MCF 10A (cell line): ENCODE measurements around the gene RAPGEF3. TPM values are rescaled to one million over a fixed set of nuclear protein-coding genes. Genes with fewer than 3 reads are reported as not detected.

Source experiments
- BruUV-seq: library from RNA; stranded (reverse); fragments of 400-500 nt; replicated peaks from 2 replicates; lab custom pipeline; 2021; lab: Mats Ljungman, UMichigan
- CTCF ChIA-PET: fragments of 300-600 bp; sonication (Branson Sonifier 250); formaldehyde crosslinking; extraction: SDS; loops from one replicate; lab custom pipeline; 2021; ENCODE audit warnings: antibody characterized with exemption, inconsistent platforms; lab: Yijun Ruan, JAX
- POLR2A ChIA-PET: fragments of 300-600, 350-650 bp; sonication (Branson Sonifier 250); formaldehyde crosslinking; extraction: SDS; loops from one replicate; lab custom pipeline; 2020; ENCODE audit warnings: antibody characterized with exemption, inconsistent platforms; lab: Yijun Ruan, JAX
- DNase-seq: peaks from one replicate; pipeline ENCODE4 v3.0.0-alpha.2; 2018; ENCODE audit not compliant: unreplicated experiment
- H3K27ac Mint-ChIP-seq: one replicate; pipeline ENCODE4 v1.8.0; 2022; ENCODE audit warnings: mild to moderate bottlenecking, low read depth, mixed read lengths; ENCODE audit not compliant: unreplicated experiment
- H3K27me3 Mint-ChIP-seq: one replicate; pipeline ENCODE4 v1.8.0; 2022; ENCODE audit warnings: mixed read lengths; ENCODE audit not compliant: insufficient read depth, unreplicated experiment
- H3K36me3 Mint-ChIP-seq: one replicate; pipeline ENCODE4 v1.8.0; 2022; ENCODE audit warnings: mild to moderate bottlenecking, moderate library complexity, mixed read lengths; ENCODE audit not compliant: insufficient read depth, unreplicated experiment
- H3K4me1 Mint-ChIP-seq: one replicate; pipeline ENCODE4 v1.8.0; 2022; ENCODE audit warnings: mixed read lengths; ENCODE audit not compliant: insufficient read depth, unreplicated experiment
- H3K4me3 Mint-ChIP-seq: one replicate; pipeline ENCODE4 v1.8.0; 2022; ENCODE audit warnings: mild to moderate bottlenecking, moderate library complexity, mixed read lengths; ENCODE audit not compliant: unreplicated experiment
- H3K9me3 Mint-ChIP-seq: one replicate; pipeline ENCODE4 v1.8.0; 2022; ENCODE audit warnings: mixed read lengths; ENCODE audit not compliant: unreplicated experiment
- intact Hi-C: fragments of 100-400 bp; cut with micrococcal nuclease; formaldehyde crosslinking; loops from 2 replicates; pipeline ENCODE4 v1.14.1; 2022
- total RNA-seq: library from RNA; stranded (reverse); gene quantifications from 2 replicates; pipeline ENCODE4 v1.2.3, GENCODE V29; 2022
- TF ChIP-seq, protein P1 (sequence below): fragments of 200-600 bp; IDR thresholded peaks from one replicate; pipeline ENCODE4 v1.8.0; 2022; ENCODE audit warnings: antibody characterized with exemption, mild to moderate bottlenecking; ENCODE audit not compliant: unreplicated experiment

Gene RAPGEF3
- total RNA-seq, 1 experiment from 2014 or later, result 1.4 TPM

DNA sequence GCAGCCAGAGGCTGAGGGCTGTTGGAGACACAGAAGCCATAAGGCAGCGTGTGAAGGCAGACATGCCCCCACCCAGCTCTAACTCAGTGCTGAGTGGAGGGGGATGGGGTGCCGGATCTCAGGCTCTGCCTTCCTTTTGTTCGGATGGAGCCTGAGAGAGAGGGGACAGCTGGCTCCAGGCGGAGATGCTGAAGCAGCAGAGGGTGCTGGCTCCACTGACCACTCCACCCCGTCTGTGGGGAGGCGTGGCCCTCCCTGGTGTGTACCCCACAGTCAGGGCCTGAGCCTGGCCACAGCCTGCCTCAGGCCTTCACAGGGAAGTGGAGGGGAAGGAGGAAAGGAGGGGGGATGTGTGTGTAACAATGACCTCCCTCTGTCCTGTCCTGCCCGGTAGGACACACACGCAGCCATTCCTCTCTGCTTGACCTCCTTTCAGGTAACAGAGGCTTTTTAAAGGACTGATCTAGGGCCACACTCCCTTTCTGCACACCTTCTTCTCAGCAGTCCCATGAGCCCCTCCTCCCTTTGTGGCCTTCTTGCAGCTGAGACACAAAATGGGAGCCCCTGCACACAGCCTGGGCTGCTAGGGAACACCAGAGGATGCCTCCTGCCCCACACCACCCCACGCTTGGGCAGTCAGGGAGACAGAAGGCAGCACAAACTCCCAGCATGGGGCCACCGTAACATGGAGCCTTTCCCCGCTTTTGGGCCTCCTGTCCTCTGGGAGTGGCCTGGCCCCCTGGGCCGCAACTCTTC is 23.8 kb downstream of the RAPGEF3 start:
- peaks cover 17% of the 10 kb centered on the region for H3K4me1 Mint-ChIP-seq
- no peaks in the 10 kb centered on the region for H3K36me3 Mint-ChIP-seq
- H3K27ac Mint-ChIP-seq, result no peak overlapping the region
- no peaks in the 10 kb centered on the region for H3K9me3 Mint-ChIP-seq
- H3K27me3 Mint-ChIP-seq, result no peaks in the 10 kb centered on the region
- no peak for DNase-seq
- TF ChIP-seq, protein P1, sequence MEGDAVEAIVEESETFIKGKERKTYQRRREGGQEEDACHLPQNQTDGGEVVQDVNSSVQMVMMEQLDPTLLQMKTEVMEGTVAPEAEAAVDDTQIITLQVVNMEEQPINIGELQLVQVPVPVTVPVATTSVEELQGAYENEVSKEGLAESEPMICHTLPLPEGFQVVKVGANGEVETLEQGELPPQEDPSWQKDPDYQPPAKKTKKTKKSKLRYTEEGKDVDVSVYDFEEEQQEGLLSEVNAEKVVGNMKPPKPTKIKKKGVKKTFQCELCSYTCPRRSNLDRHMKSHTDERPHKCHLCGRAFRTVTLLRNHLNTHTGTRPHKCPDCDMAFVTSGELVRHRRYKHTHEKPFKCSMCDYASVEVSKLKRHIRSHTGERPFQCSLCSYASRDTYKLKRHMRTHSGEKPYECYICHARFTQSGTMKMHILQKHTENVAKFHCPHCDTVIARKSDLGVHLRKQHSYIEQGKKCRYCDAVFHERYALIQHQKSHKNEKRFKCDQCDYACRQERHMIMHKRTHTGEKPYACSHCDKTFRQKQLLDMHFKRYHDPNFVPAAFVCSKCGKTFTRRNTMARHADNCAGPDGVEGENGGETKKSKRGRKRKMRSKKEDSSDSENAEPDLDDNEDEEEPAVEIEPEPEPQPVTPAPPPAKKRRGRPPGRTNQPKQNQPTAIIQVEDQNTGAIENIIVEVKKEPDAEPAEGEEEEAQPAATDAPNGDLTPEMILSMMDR, result no peak
- no peak overlapping the region for H3K4me3 Mint-ChIP-seq
- intact Hi-C loops, result no loop called here
- POLR2A ChIA-PET, result no interaction called here
- CTCF ChIA-PET, result interaction anchor here (2.0 to 4.4 kb wide), 4 partner anchors 20 to 103 kb away, joined by 6 to 25 read pairs (median 16); no protein-coding TSS in a partner anchor
- BruUV-seq, result no TSS peak

DNA sequence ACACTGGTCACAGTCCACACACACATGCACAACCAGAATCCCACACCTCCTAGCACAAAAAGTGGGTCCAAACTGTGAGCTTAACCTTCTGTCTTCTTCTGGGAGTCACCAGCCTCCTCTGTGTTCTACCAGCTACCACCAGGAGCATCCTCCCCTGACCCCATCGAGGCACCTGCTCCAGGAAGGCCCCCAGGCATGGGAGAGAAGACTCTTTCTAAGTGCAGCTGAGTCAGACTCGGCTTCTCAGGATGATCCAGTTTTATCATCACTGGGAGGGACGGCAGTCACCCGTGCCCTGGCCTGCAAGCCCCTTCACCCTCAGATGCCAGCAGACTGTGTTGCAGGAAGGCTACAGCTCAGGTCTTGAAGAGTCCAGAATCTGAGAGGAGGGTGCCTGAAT is 25.5 kb downstream of the RAPGEF3 start:
- Mint-ChIP-seq H3K27me3 (no peaks in the 10 kb centered on the region), H3K36me3 (no peaks in the 10 kb centered on the region), H3K4me1 (peaks cover 26% of the 10 kb centered on the region), H3K9me3 (no peaks in the 10 kb centered on the region), H3K4me3 (no peak overlapping the region), H3K27ac (no peak overlapping the region)
- CTCF ChIA-PET, result interaction anchor here (0.6 to 11.6 kb wide), 13 partner anchors 10 to 231 kb away, joined by 3 to 173 read pairs (median 4); no protein-coding TSS in a partner anchor
- BruUV-seq, result no TSS peak
- POLR2A ChIA-PET, result interaction anchor here (0.9 kb wide), 1 partner anchor 11 kb away, joined by 3 read pairs; no protein-coding TSS in a partner anchor
- DNase-seq, result no peak
- TF ChIP-seq, protein P1, result no peak
- intact Hi-C loops, result no loop called here

DNA sequence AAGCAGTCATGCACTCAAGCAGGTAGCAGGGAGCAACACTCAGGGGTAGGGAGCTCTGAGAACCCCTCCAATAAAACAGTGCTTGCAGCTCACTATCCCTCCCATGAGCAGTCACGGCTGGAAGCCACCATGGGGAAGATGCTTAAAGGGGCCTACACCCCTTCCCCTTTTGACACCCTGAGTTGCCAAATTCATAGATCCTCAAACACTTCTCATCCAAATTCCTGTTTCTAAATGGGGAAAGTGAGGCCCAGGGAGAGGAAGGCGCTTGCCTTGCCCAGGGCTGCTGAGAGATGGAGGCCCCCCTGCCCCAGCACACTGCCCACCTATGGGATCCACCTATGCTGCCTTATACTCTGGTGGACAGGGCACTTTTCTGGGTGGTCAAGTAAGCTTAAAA is 26.2 kb downstream of the RAPGEF3 start:
- Mint-ChIP-seq H3K36me3 (no peaks in the 10 kb centered on the region), H3K4me1 (peaks cover 25% of the 10 kb centered on the region), H3K9me3 (no peaks in the 10 kb centered on the region), H3K4me3 (no peak overlapping the region), H3K27ac (no peak overlapping the region), H3K27me3 (no peaks in the 10 kb centered on the region)
- ChIA-PET CTCF (interaction anchor here (0.6 to 11.6 kb wide), 7 partner anchors 10 to 49 kb away, joined by 3 to 173 read pairs (median 6); no protein-coding TSS in a partner anchor), POLR2A (interaction anchor here (0.8 to 0.9 kb wide), 2 partner anchors 12 to 86 kb away, joined by 3 read pairs; no protein-coding TSS in a partner anchor)
- DNase-seq, result no peak
- TF ChIP-seq, protein P1, result no peak
- no TSS peak for BruUV-seq
- intact Hi-C loops, result no loop called here

DNA sequence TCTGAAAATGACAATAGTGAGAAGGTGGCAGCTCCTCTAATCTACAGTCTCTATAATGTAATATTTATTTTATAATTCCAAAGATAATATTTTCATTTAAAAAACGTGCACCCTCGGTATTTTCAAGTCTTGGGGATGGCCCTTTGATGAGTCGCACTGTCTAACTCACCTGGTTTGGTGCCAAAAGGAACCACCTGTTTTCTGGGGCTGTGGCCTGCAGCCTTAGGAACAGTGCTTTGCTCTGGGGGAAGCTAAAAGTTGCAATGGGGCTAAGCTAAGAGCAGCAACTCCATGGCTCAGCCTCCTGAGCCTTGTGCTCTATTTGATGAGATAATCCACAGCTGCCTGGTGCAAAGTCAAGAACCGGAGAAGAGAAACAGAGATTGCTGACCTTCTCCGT is 27.0 kb downstream of the RAPGEF3 start:
- Mint-ChIP-seq H3K36me3 (no peaks in the 10 kb centered on the region), H3K27me3 (no peaks in the 10 kb centered on the region), H3K9me3 (no peaks in the 10 kb centered on the region), H3K4me3 (no peak overlapping the region), H3K27ac (no peak overlapping the region), H3K4me1 (peaks cover 17% of the 10 kb centered on the region)
- ChIA-PET CTCF (interaction anchor here (1.0 to 11.6 kb wide), 5 partner anchors 11 to 107 kb away, joined by 3 to 173 read pairs (median 5); no protein-coding TSS in a partner anchor), POLR2A (no interaction called here)
- BruUV-seq, result no TSS peak
- no peak for DNase-seq
- intact Hi-C loops, result no loop called here
- TF ChIP-seq, protein P1, result no peak
